Measurements from ENCODE around the gene DNMT1.

Gene DNMT1

DNA sequence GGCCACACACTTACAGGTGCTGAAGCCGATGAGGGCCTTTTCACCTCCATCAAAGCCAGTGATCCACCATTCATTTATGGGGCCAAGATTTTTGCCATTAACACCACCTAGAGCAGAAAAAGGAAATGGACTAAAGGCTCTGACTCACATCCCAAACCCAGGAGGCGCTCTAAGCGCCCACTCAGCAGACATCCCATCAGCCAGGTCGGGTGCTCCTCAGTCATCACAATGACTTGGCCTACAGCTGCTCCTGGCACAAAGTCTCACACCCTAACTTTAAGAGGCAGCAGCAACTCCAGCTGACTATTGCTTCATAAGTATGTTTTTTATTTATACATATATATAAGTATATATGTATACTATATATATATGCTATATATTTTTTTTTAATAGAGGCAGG, 38.9 kb downstream of the DNMT1 start:
- Histone ChIP-seq H3K27me3 (ENCODE audit: control insufficient read depth in 3 of 3, insufficient read depth in 3 of 3, low read depth in 1 of 3, low read length in 3 of 3) (no peaks in the 10 kb centered on the region), H2AFZ (ENCODE audit: low read length) (no peak overlapping the region), H4K8ac (ENCODE audit: low read depth, low read length) (no peak overlapping the region), H3K4me2 (ENCODE audit: insufficient read depth, low read length, poor library complexity, severe bottlenecking) (no peak overlapping the region), H3K23ac (ENCODE audit: low read depth, low read length, poor library complexity) (no peak overlapping the region), H3K4ac (ENCODE audit: low read length) (no peak overlapping the region), H2BK5ac (ENCODE audit: low read length) (no peak overlapping the region), H3K9me3 (replicated peaks in 1 of 2; ENCODE audit: control insufficient read depth in 2 of 2, insufficient read depth in 1 of 2, low read depth in 1 of 2, low read length in 2 of 2) (no peaks in the 10 kb centered on the region), H2BK12ac (ENCODE audit: low read length) (no peak overlapping the region), H3K4me3 (ENCODE audit: low read length in 2 of 2) (peak overlapping the region in 1 of 2 donors; percentile 11), H2BK120ac (ENCODE audit: low read depth, low read length) (no peak overlapping the region), H2AK5ac (ENCODE audit: low read depth, low read length) (no peak overlapping the region), H4K91ac (ENCODE audit: low read depth, low read length, poor library complexity) (no peak overlapping the region), H3K27ac (replicated peaks; ENCODE audit: low read length) (no peak overlapping the region), H2BK15ac (ENCODE audit: low read length) (no peak overlapping the region), H3K9ac (ENCODE audit: low read depth, low read length, poor library complexity) (no peak overlapping the region), H3K18ac (ENCODE audit: low read length) (no peak overlapping the region), H3K36me3 (replicated peaks in 1 of 2; ENCODE audit: control insufficient read depth in 2 of 2, insufficient read depth in 2 of 2, low read length in 2 of 2) (peaks cover 83 to 100% of the 10 kb centered on the region in 2 donors), H3K14ac (ENCODE audit: low read length) (no peak overlapping the region), H3K4me1 (ENCODE audit: control insufficient read depth in 2 of 2, insufficient read depth in 1 of 2, low read depth in 1 of 2, low read length in 2 of 2) (no peaks in the 10 kb centered on the region), H3K79me1 (ENCODE audit: low read depth, low read length) (peaks cover 4% of the 10 kb centered on the region)
- DNase-seq (ENCODE audit: low spot score): no peak
- no CpG with 5 or more reads among the region's 4 CpGs for WGBS, 2 donors (ENCODE audit: extremely low coverage in 2 of 2, insufficient read length in 2 of 2, insufficient replicate concordance in 1 of 2)

DNA sequence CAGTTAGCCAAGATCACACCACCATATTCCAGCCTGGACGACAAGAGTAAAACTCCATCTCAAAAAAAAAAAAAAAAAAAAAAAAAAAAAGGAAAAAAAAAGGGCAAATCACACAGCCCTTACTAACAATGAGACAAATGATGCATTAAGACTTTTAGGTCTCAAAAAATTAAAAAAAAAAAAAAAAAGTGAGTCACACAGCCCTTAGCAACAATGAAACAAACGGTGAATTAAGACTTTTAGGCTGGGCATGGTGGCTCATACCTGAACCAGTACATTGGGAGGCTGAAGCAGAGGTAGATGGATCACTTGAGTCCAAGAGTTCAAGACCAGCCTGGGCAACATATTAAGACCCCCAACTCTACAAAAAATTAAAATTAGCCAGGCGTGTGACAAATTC, 42.7 kb downstream of the DNMT1 start:
- WGBS, 2 donors (ENCODE audit: extremely low coverage in 2 of 2, insufficient read length in 2 of 2, insufficient replicate concordance in 1 of 2): no CpG with 5 or more reads among the region's 3 CpGs
- no peak overlapping the region for H2BK12ac ChIP-seq (ENCODE audit: low read length)
- peaks cover 7% of the 10 kb centered on the region for H3K79me1 ChIP-seq (ENCODE audit: low read depth, low read length)
- H2AFZ ChIP-seq (ENCODE audit: low read length): no peak overlapping the region
- no peak overlapping the region for H4K91ac ChIP-seq (ENCODE audit: low read depth, low read length, poor library complexity)
- no peak overlapping the region for H3K9ac ChIP-seq (ENCODE audit: low read depth, low read length, poor library complexity)
- no peak overlapping the region for H2AK5ac ChIP-seq (ENCODE audit: low read depth, low read length)
- H3K18ac ChIP-seq (ENCODE audit: low read length): no peak overlapping the region
- no peak overlapping the region for H3K27ac ChIP-seq (replicated peaks; ENCODE audit: low read length)
- H4K8ac ChIP-seq (ENCODE audit: low read depth, low read length): no peak overlapping the region
- no peak for DNase-seq (ENCODE audit: low spot score)
- no peak overlapping the region for H3K4me3 ChIP-seq (ENCODE audit: low read length in 2 of 2)
- H2BK5ac ChIP-seq (ENCODE audit: low read length): no peak overlapping the region
- no peaks in the 10 kb centered on the region for H3K27me3 ChIP-seq (ENCODE audit: control insufficient read depth in 3 of 3, insufficient read depth in 3 of 3, low read depth in 1 of 3, low read length in 3 of 3)
- no peak overlapping the region for H2BK120ac ChIP-seq (ENCODE audit: low read depth, low read length)
- H3K4ac ChIP-seq (ENCODE audit: low read length): no peak overlapping the region
- no peak overlapping the region for H3K4me2 ChIP-seq (ENCODE audit: insufficient read depth, low read length, poor library complexity, severe bottlenecking)
- no peaks in the 10 kb centered on the region for H3K9me3 ChIP-seq (replicated peaks in 1 of 2; ENCODE audit: control insufficient read depth in 2 of 2, insufficient read depth in 1 of 2, low read depth in 1 of 2, low read length in 2 of 2)
- H3K36me3 ChIP-seq (replicated peaks in 1 of 2; ENCODE audit: control insufficient read depth in 2 of 2, insufficient read depth in 2 of 2, low read length in 2 of 2): peaks cover 67 to 95% of the 10 kb centered on the region in 2 donors
- H3K4me1 ChIP-seq (ENCODE audit: control insufficient read depth in 2 of 2, insufficient read depth in 1 of 2, low read depth in 1 of 2, low read length in 2 of 2): no peaks in the 10 kb centered on the region
- H2BK15ac ChIP-seq (ENCODE audit: low read length): no peak overlapping the region
- H3K23ac ChIP-seq (ENCODE audit: low read depth, low read length, poor library complexity): no peak overlapping the region
- H3K14ac ChIP-seq (ENCODE audit: low read length): no peak overlapping the region

DNA sequence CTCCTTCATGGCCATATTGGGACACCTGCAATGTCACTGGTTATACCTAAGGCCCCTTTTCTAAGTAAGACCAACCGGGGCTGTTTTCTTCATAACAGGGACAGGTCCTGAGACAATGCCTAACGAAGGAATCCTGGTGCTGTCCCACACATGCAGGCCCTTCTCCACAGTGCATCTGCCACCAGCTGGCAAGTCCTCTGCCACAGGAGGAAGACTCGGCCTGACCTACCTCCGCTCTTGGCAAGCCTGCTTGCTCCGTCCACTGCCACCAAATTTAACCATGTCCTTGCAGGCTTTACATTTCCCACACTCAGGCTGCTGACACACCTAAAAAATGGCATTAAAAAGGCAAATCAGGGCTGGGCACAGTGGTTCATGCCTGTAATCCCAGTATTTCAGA, 43.2 kb downstream of the DNMT1 start:
- peaks cover 68 to 95% of the 10 kb centered on the region in 2 donors for H3K36me3 ChIP-seq (replicated peaks in 1 of 2; ENCODE audit: control insufficient read depth in 2 of 2, insufficient read depth in 2 of 2, low read length in 2 of 2)
- H3K4ac ChIP-seq (ENCODE audit: low read length): no peak overlapping the region
- WGBS, 2 donors (ENCODE audit: extremely low coverage in 2 of 2, insufficient read length in 2 of 2, insufficient replicate concordance in 1 of 2): no CpG with 5 or more reads among the region's 5 CpGs
- no peak overlapping the region for H3K23ac ChIP-seq (ENCODE audit: low read depth, low read length, poor library complexity)
- H3K27me3 ChIP-seq (ENCODE audit: control insufficient read depth in 3 of 3, insufficient read depth in 3 of 3, low read depth in 1 of 3, low read length in 3 of 3): no peaks in the 10 kb centered on the region
- peaks cover 7% of the 10 kb centered on the region for H3K79me1 ChIP-seq (ENCODE audit: low read depth, low read length)
- H2BK12ac ChIP-seq (ENCODE audit: low read length): no peak overlapping the region
- H2AFZ ChIP-seq (ENCODE audit: low read length): no peak overlapping the region
- no peaks in the 10 kb centered on the region for H3K9me3 ChIP-seq (replicated peaks in 1 of 2; ENCODE audit: control insufficient read depth in 2 of 2, insufficient read depth in 1 of 2, low read depth in 1 of 2, low read length in 2 of 2)
- H3K4me2 ChIP-seq (ENCODE audit: insufficient read depth, low read length, poor library complexity, severe bottlenecking): no peak overlapping the region
- H4K8ac ChIP-seq (ENCODE audit: low read depth, low read length): no peak overlapping the region
- no peak overlapping the region for H2BK5ac ChIP-seq (ENCODE audit: low read length)
- no peak overlapping the region for H2BK15ac ChIP-seq (ENCODE audit: low read length)
- DNase-seq (ENCODE audit: low spot score): no peak
- H2AK5ac ChIP-seq (ENCODE audit: low read depth, low read length): no peak overlapping the region
- H3K4me1 ChIP-seq (ENCODE audit: control insufficient read depth in 2 of 2, insufficient read depth in 1 of 2, low read depth in 1 of 2, low read length in 2 of 2): no peaks in the 10 kb centered on the region
- no peak overlapping the region for H3K14ac ChIP-seq (ENCODE audit: low read length)
- no peak overlapping the region for H3K18ac ChIP-seq (ENCODE audit: low read length)
- no peak overlapping the region for H2BK120ac ChIP-seq (ENCODE audit: low read depth, low read length)
- H4K91ac ChIP-seq (ENCODE audit: low read depth, low read length, poor library complexity): no peak overlapping the region
- H3K4me3 ChIP-seq (ENCODE audit: low read length in 2 of 2): no peak overlapping the region
- no peak overlapping the region for H3K9ac ChIP-seq (ENCODE audit: low read depth, low read length, poor library complexity)
- H3K27ac ChIP-seq (replicated peaks; ENCODE audit: low read length): no peak overlapping the region

DNA sequence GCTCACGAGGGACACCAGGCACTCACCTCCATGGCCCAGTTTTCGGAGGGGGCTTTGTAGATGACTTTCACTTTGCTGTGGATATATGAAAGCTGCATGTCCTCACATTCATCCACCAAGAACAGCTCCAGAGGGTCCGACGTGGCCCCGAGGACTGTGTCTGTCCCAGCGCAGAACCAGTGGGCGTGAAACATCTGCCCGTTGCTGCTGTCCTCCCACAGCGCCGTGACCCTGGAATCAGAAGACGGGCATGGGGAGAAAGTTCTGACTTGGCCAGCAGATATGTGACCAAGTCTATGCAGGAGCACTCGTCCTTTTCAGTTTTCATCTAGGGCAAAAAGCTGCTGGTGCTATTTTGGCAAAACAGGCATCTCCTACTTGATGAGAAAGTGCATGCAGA, 45.3 kb downstream of the DNMT1 start:
- no peak overlapping the region for H2BK15ac ChIP-seq (ENCODE audit: low read length)
- H4K91ac ChIP-seq (ENCODE audit: low read depth, low read length, poor library complexity): no peak overlapping the region
- H3K27ac ChIP-seq (replicated peaks; ENCODE audit: low read length): no peak overlapping the region
- no peak overlapping the region for H3K18ac ChIP-seq (ENCODE audit: low read length)
- H2BK12ac ChIP-seq (ENCODE audit: low read length): no peak overlapping the region
- H3K9ac ChIP-seq (ENCODE audit: low read depth, low read length, poor library complexity): no peak overlapping the region
- no peak overlapping the region for H3K4me2 ChIP-seq (ENCODE audit: insufficient read depth, low read length, poor library complexity, severe bottlenecking)
- H2BK120ac ChIP-seq (ENCODE audit: low read depth, low read length): no peak overlapping the region
- no peaks in the 10 kb centered on the region for H3K27me3 ChIP-seq (ENCODE audit: control insufficient read depth in 3 of 3, insufficient read depth in 3 of 3, low read depth in 1 of 3, low read length in 3 of 3)
- H3K4ac ChIP-seq (ENCODE audit: low read length): no peak overlapping the region
- WGBS, 2 donors (ENCODE audit: extremely low coverage in 2 of 2, insufficient read length in 2 of 2, insufficient replicate concordance in 1 of 2): no CpG with 5 or more reads among the region's 12 CpGs
- H3K36me3 ChIP-seq (replicated peaks in 1 of 2; ENCODE audit: control insufficient read depth in 2 of 2, insufficient read depth in 2 of 2, low read length in 2 of 2): peaks cover 73 to 95% of the 10 kb centered on the region in 2 donors
- H3K9me3 ChIP-seq (replicated peaks in 1 of 2; ENCODE audit: control insufficient read depth in 2 of 2, insufficient read depth in 1 of 2, low read depth in 1 of 2, low read length in 2 of 2): no peaks in the 10 kb centered on the region
- H2AK5ac ChIP-seq (ENCODE audit: low read depth, low read length): no peak overlapping the region
- no peak overlapping the region for H2AFZ ChIP-seq (ENCODE audit: low read length)
- no peak overlapping the region for H3K4me3 ChIP-seq (ENCODE audit: low read length in 2 of 2)
- no peak overlapping the region for H4K8ac ChIP-seq (ENCODE audit: low read depth, low read length)
- no peak for DNase-seq (ENCODE audit: low spot score)
- H3K14ac ChIP-seq (ENCODE audit: low read length): no peak overlapping the region
- H2BK5ac ChIP-seq (ENCODE audit: low read length): no peak overlapping the region
- H3K4me1 ChIP-seq (ENCODE audit: control insufficient read depth in 2 of 2, insufficient read depth in 1 of 2, low read depth in 1 of 2, low read length in 2 of 2): no peaks in the 10 kb centered on the region
- H3K23ac ChIP-seq (ENCODE audit: low read depth, low read length, poor library complexity): no peak overlapping the region
- H3K79me1 ChIP-seq (ENCODE audit: low read depth, low read length): peaks cover 7% of the 10 kb centered on the region

Data from neuronal stem cell (in vitro differentiated cells).